Measurements from ENCODE around the gene MCF2L2. TPM values are rescaled to one million over a fixed set of nuclear protein-coding genes. Genes with fewer than 3 reads are reported as not detected.
"Not testable (repeated sequence)": the region's sequence is repeated elsewhere in the genome, so short reads cannot be mapped to it uniquely, and the experiment has no call there.

MCF2L2 gene
- total RNA-seq, 1 donor from 2014 or later: 2.1 TPM

DNA sequence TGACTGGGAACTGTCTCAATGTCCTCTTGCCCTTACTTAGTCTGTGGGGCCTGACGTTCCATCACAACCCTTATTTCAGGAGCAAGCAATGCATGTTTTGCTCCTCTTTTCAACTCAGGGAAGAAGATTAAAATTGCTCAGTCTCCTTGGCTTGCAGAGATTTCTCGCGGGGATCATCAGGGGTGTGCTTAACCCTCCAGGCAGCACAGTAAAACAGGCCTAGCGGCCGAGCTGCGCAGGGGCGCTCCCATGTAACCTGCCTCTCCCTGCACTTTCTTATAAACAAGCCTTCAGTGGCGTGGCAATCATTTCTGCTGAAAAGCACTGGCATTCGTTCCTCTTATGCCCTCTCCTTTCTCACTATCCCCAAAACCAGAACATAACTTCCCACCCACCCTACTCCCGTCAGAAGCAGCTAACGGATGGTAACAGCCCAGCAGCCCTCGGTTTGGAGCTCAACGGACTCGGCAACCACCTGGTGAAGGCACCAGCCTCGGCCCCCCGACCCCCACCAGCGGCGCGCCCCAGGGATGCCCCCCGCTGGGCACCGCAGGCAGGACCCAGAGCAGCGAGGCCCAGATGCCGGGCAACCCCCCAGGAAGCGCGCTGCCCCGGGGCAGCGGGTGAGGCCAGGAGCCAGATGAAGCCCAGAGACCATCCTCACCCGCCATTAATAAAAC, 1.1 kb downstream of the MCF2L2 start:
- H3K4me1 Mint-ChIP-seq: peaks cover 18% of the 10 kb centered on the region
- no peak for DNase-seq (ENCODE audit: low read depth, low spot score)
- TF ChIP-seq, protein P1, sequence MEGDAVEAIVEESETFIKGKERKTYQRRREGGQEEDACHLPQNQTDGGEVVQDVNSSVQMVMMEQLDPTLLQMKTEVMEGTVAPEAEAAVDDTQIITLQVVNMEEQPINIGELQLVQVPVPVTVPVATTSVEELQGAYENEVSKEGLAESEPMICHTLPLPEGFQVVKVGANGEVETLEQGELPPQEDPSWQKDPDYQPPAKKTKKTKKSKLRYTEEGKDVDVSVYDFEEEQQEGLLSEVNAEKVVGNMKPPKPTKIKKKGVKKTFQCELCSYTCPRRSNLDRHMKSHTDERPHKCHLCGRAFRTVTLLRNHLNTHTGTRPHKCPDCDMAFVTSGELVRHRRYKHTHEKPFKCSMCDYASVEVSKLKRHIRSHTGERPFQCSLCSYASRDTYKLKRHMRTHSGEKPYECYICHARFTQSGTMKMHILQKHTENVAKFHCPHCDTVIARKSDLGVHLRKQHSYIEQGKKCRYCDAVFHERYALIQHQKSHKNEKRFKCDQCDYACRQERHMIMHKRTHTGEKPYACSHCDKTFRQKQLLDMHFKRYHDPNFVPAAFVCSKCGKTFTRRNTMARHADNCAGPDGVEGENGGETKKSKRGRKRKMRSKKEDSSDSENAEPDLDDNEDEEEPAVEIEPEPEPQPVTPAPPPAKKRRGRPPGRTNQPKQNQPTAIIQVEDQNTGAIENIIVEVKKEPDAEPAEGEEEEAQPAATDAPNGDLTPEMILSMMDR (conservative IDR thresholded peaks at IDR 0.05): no peak
- no peaks in the 10 kb centered on the region for H3K9me3 Mint-ChIP-seq
- H3K27me3 Mint-ChIP-seq (ENCODE audit: low read depth): peaks cover 62% of the 10 kb centered on the region
- H3K27ac Mint-ChIP-seq (ENCODE audit: unreplicated experiment): no peak overlapping the region
- peaks cover 3% of the 10 kb centered on the region for H3K36me3 Mint-ChIP-seq (ENCODE audit: low read depth)
- peak overlapping the region; percentile 87 for H3K4me3 Mint-ChIP-seq

DNA sequence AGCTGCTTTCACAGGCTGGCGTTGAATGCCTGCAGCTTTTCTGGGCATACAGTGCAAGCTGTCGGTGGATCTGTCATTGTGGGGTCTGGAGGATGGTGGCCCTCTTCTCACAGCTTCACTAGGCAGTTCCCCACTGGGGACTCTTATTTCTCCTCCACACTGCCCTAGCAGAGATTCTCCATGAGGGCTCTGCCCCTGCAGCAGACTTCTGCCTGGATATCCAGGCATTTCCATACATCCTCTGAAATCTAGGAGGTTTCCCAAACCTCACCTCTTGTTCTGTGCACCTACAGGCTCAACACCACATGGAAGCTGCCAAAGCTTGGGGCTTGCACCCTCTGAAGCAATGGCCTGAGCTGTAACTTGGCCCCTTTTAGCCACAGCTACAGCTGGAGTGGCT, 9.6 kb downstream of the MCF2L2 start:
- H3K9me3 Mint-ChIP-seq: peaks cover 17% of the 10 kb centered on the region
- H3K27me3 Mint-ChIP-seq (ENCODE audit: low read depth): not testable (repeated sequence)
- peaks cover 14% of the 10 kb centered on the region for H3K36me3 Mint-ChIP-seq (ENCODE audit: low read depth)

DNA sequence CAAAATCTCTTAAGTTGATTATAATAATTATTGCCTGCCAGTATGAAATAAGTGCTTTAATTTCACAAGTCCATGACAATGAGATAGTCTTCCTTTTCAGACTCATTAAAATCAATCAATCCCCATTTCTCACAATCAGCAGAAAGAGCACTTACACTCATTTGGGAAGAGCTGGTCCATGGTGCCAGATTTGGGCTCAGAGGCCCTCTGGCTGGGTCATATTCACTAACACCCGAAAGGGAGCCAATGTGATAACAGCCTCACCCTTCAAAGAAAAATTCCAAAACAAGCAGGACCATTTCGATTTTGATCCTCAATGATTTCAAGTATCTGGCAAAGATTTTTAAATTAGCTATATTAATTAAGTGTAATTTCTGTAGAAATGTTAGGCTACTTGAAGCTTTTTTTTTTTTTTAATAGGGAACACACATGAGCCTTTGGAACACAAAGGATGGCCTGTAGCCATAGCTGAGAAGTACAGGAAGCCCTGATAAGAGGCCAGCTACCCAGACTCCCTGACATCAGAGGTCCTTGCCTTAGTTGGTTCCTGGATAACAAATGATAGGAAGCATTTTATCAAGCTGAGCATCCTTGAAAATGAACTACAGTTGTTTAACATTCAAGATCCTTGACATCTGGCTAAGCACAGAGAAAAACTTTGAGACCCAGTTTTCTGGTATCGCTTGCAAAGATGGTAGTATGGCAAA, 17.1 kb downstream of the MCF2L2 start:
- Mint-ChIP-seq H3K9me3 (no peaks in the 10 kb centered on the region), H3K36me3 (ENCODE audit: low read depth) (no peaks in the 10 kb centered on the region), H3K27me3 (ENCODE audit: low read depth) (peaks cover 3% of the 10 kb centered on the region), H3K4me3 (no peak overlapping the region), H3K4me1 (no peaks in the 10 kb centered on the region), H3K27ac (ENCODE audit: unreplicated experiment) (no peak overlapping the region)
- TF ChIP-seq, protein P1 (conservative IDR thresholded peaks at IDR 0.05): no peak
- DNase-seq (ENCODE audit: low read depth, low spot score): no peak

More for the DNA sequence above, 9.6 kb downstream of the MCF2L2 start:
- not testable (repeated sequence) for DNase-seq (ENCODE audit: low read depth, low spot score); H3K4me3 Mint-ChIP-seq; H3K4me1 Mint-ChIP-seq; H3K27ac Mint-ChIP-seq (ENCODE audit: unreplicated experiment)

DNA sequence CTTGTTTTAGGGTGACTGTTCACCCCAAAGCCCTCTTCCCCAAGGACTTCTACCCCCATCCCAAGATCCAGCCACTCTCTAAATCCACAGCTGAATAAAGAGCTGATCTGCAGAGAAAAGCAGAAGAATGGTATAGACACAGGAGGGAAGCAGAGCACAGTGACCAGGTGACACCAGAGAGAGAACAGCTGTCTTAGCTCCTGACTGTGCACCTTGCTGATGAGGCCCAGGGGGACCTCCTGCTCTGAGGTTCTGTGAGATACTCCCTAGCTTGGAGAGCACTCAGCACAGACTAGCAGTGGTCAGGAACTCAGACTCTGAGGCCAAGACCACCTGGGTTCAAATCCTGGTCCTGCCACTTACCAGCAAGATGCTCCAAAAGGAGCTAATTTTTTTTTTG, 17.7 kb downstream of the MCF2L2 start:
- Mint-ChIP-seq H3K27me3 (ENCODE audit: low read depth) (peaks cover 3% of the 10 kb centered on the region), H3K36me3 (ENCODE audit: low read depth) (no peaks in the 10 kb centered on the region), H3K4me3 (no peak overlapping the region), H3K27ac (ENCODE audit: unreplicated experiment) (no peak overlapping the region), H3K4me1 (no peaks in the 10 kb centered on the region), H3K9me3 (no peaks in the 10 kb centered on the region)
- no peak for DNase-seq (ENCODE audit: low read depth, low spot score)
- TF ChIP-seq, protein P1 (conservative IDR thresholded peaks at IDR 0.05): no peak

DNA sequence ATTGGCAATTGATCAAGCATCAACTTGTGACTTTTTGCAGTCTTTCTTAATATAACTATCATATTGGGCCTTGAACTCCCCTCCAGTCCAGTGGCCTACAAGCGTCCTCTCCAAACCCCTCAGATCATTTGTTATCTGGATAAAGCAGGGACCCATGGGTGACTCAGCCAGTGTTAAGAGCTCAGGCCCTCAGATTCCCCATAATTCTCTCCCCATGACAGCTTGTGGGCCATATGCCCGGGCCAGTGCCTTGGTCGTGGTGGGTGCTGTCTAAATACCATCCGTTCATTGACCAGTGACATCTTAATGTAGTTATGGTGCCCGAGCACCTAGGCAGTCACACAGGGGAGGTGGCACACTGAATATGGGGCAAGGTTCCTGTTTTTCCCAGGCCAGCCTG, 18.1 kb downstream of the MCF2L2 start:
- TF ChIP-seq, protein P1 (conservative IDR thresholded peaks at IDR 0.05): no peak
- no peak overlapping the region for H3K27ac Mint-ChIP-seq (ENCODE audit: unreplicated experiment)
- DNase-seq (ENCODE audit: low read depth, low spot score): no peak

DNA sequence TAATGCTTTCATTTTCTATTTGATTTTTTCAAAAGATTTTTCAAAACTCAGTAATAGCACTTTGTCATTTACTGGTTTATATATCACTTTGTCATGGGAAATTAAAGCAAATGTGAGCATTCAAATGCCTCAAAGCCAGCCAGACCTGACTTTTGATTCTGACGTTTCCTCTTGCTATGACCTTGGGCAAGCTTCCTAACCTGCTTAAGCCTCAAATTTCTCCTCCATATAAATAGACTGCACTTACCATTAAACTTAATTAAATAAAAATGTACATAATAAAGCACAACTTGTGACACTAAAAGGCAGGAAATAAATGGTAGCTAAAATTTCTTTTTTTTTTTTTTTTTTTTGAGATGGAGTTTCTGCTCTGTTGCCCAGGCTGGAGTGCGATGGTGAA, 19.2 kb downstream of the MCF2L2 start:
- H3K9me3 Mint-ChIP-seq: no peaks in the 10 kb centered on the region
- no peaks in the 10 kb centered on the region for H3K4me1 Mint-ChIP-seq
- peaks cover 3% of the 10 kb centered on the region for H3K27me3 Mint-ChIP-seq (ENCODE audit: low read depth)
- TF ChIP-seq, protein P1 (conservative IDR thresholded peaks at IDR 0.05): no peak
- no peak for DNase-seq (ENCODE audit: low read depth, low spot score)
- no peak overlapping the region for H3K4me3 Mint-ChIP-seq
- no peak overlapping the region for H3K27ac Mint-ChIP-seq (ENCODE audit: unreplicated experiment)
- no peaks in the 10 kb centered on the region for H3K36me3 Mint-ChIP-seq (ENCODE audit: low read depth)

More for the DNA sequence above, 18.1 kb downstream of the MCF2L2 start:
- Mint-ChIP-seq H3K4me1 (no peaks in the 10 kb centered on the region), H3K36me3 (ENCODE audit: low read depth) (no peaks in the 10 kb centered on the region), H3K27me3 (ENCODE audit: low read depth) (peaks cover 3% of the 10 kb centered on the region), H3K4me3 (no peak overlapping the region), H3K9me3 (no peaks in the 10 kb centered on the region)
